HG03135 (cell line): ENCODE measurements around the gene GIPC1.
"Not testable (repeated sequence)": the region's sequence is repeated elsewhere in the genome, so short reads cannot be mapped to it uniquely, and the experiment has no call there.

Source experiments
- ATAC-seq: cut with Tn5 transposase; IDR thresholded peaks from one replicate; pipeline ENCODE4 v1.9.1; 2021; ENCODE audit warnings: mild to moderate bottlenecking, moderate library complexity; ENCODE audit not compliant: unreplicated experiment

The GIPC1 gene

GRCh38 chr19:14519245-14519859, 23.4 kb upstream of the GIPC1 start:
- ATAC-seq: no peak

GRCh38 chr19:14517840-14518505, 22.0 kb upstream of the GIPC1 start, which contains the start of gene DNAJB1:
Gene DNAJB1, minus strand, starts transcription at chr19:14518397. Its CDS starts 48 bp downstream, at chr19:14518349.
- peak; percentile 60 for ATAC-seq

GRCh38 chr19:14517446-14517839, 21.5 kb upstream of the GIPC1 start:
- no peak for ATAC-seq

GRCh38 chr19:14516746-14517438, 21.0 kb upstream of the GIPC1 start:
- no peak for ATAC-seq

GRCh38 chr19:14516048-14516534, 20.2 kb upstream of the GIPC1 start:
- ATAC-seq: no peak

- ATAC-seq: no peak
These were observed 19.6 kb upstream of the GIPC1 start for GRCh38 chr19:14515501-14516047.

- ATAC-seq: no peak
These were observed 18.4 kb upstream of the GIPC1 start for GRCh38 chr19:14514215-14514863.

- ATAC-seq: no peak
These were observed 16.6 kb upstream of the GIPC1 start for GRCh38 chr19:14512406-14512961.

- no peak for ATAC-seq
These were observed 15.3 kb upstream of the GIPC1 start for GRCh38 chr19:14511229-14511593.

- ATAC-seq: no peak
These were observed 14.6 kb upstream of the GIPC1 start for GRCh38 chr19:14510311-14511228.

- ATAC-seq: no peak
These were observed 12.0 kb upstream of the GIPC1 start for GRCh38 chr19:14507704-14508542.

GRCh38 chr19:14505488-14506239, 9.7 kb upstream of the GIPC1 start:
- ATAC-seq: no peak

GRCh38 chr19:14504575-14504974, 8.6 kb upstream of the GIPC1 start:
- not testable (repeated sequence) for ATAC-seq

- ATAC-seq: no peak
These were observed 7.4 kb upstream of the GIPC1 start for GRCh38 chr19:14503285-14503684.

- no peak for ATAC-seq
These were observed 6.6 kb upstream of the GIPC1 start for GRCh38 chr19:14502334-14503092.

- no peak for ATAC-seq
These were observed 1.4 kb upstream of the GIPC1 start for GRCh38 chr19:14497228-14497921.

- ATAC-seq: no peak
These were observed 904 bp upstream of the GIPC1 start for GRCh38 chr19:14496834-14497227.
